HepG2 (cell line): ENCODE data around the gene NMT2. TPM values are rescaled to one million over a fixed set of nuclear protein-coding genes. Genes with fewer than 3 reads are reported as not detected.

ENCODE experiments used
- ARHGAP35 ChIP-seq: sonication (generic); formaldehyde crosslinking; IDR thresholded peaks from 2 replicates; pipeline ENCODE4 v1.9.0; 2022; ENCODE audit warnings: mild to moderate bottlenecking, inconsistent platforms, moderate library complexity, missing genetic modification reagents, borderline replicate concordance
- CEBPB ChIP-seq: IDR thresholded peaks from 2 replicates; pipeline ENCODE4 v1.6.1; 2011; ENCODE audit warnings: low read depth, low read length, improper control_type of control experiment, borderline replicate concordance
- CHD2 ChIP-seq: IDR thresholded peaks from 2 replicates; pipeline ENCODE4 v1.6.1; 2011; ENCODE audit warnings: low read depth, low read length, improper control_type of control experiment
- JDP2 ChIP-seq: sonication (generic); formaldehyde crosslinking; IDR thresholded peaks from 2 replicates; pipeline ENCODE4 v1.8.1; 2022; ENCODE audit warnings: missing genetic modification reagents, borderline replicate concordance
- MXD4 ChIP-seq: IDR thresholded peaks from 2 replicates; pipeline ENCODE4 v1.6.1; 2016; ENCODE audit warnings: mild to moderate bottlenecking, missing biosample characterization, missing genetic modification reagents
- MZF1 ChIP-seq: sonication (generic); formaldehyde crosslinking; IDR thresholded peaks from 2 replicates; pipeline ENCODE4 v1.8.1; 2023; ENCODE audit warnings: mild to moderate bottlenecking, missing genetic modification reagents, borderline replicate concordance
- NFYB ChIP-seq: sonication (generic); formaldehyde crosslinking; IDR thresholded peaks from 2 replicates; pipeline ENCODE4 v1.4.0; 2020; ENCODE audit warnings: missing genetic modification reagents
- SMARCE1 ChIP-seq: fragments of 450-650 bp; IDR thresholded peaks from 2 replicates; pipeline ENCODE4 v1.6.1; 2017; ENCODE audit warnings: borderline replicate concordance
- ZFP36L2 ChIP-seq: sonication (generic); formaldehyde crosslinking; IDR thresholded peaks from 2 replicates; pipeline ENCODE4 v1.4.0; 2020; ENCODE audit warnings: missing genetic modification reagents
- ZKSCAN5 ChIP-seq: sonication (generic); formaldehyde crosslinking; IDR thresholded peaks from 2 replicates; pipeline ENCODE4 v1.5.1; 2020; ENCODE audit warnings: mild to moderate bottlenecking, missing genetic modification reagents
- ZNF430 ChIP-seq: sonication (generic); formaldehyde crosslinking; IDR thresholded peaks from 2 replicates; pipeline ENCODE4 v1.9.0; 2021; ENCODE audit warnings: mild to moderate bottlenecking, missing genetic modification reagents
- ZNF552 ChIP-seq: sonication (generic); formaldehyde crosslinking; IDR thresholded peaks from 2 replicates; pipeline ENCODE4 v1.9.0; 2022; ENCODE audit warnings: missing genetic modification reagents, mild to moderate bottlenecking, borderline replicate concordance
- ZNF7 ChIP-seq: IDR thresholded peaks from 2 replicates; pipeline ENCODE4 v1.6.1; 2016; ENCODE audit warnings: missing biosample characterization, missing genetic modification reagents
- polyA plus RNA-seq, 8 experiments: library from polyadenylated mRNA; depleted of rRNA in 3 of 8; stranded (reverse) in 7 of 8; unstranded in 1 of 8; fragments of >200 nt; fragmentation: Illumina TruSeq in 4 of 8; extraction: Trizol in 4 of 8; gene quantifications; 2 replicates each; pipeline versions ENCODE4 v1.2.1 to v1.2.3, GENCODE V29; 2011 to 2016; ENCODE audit warnings: low read depth in 4 of 8, missing spikeins in 1 of 8, mixed read lengths in 1 of 8; ENCODE audit not compliant: insufficient read depth in 1 of 8
- total RNA-seq, 5 experiments: library from RNA; depleted of rRNA; stranded (reverse); fragments of >200 nt; fragmentation: Illumina TruSeq; extraction: Trizol; gene quantifications; 2 replicates each; pipeline ENCODE4 v1.2.3, GENCODE V29; 2016; ENCODE audit warnings: low read depth in 1 of 5
- TF ChIP-seq, protein P1 (sequence below): sonication (generic); formaldehyde crosslinking; IDR thresholded peaks from 2 replicates; pipeline ENCODE4; 2020; ENCODE audit warnings: missing genetic modification reagents, mild to moderate bottlenecking, borderline replicate concordance
- TF ChIP-seq, protein P2 (sequence below): sonication (generic); formaldehyde crosslinking; IDR thresholded peaks from 2 replicates; pipeline ENCODE4 v1.4.0; 2020; ENCODE audit warnings: missing genetic modification reagents
- TF ChIP-seq, protein P3 (sequence below): sonication (generic); formaldehyde crosslinking; IDR thresholded peaks from 2 replicates; pipeline ENCODE4 v1.5.0; 2020; ENCODE audit warnings: mild to moderate bottlenecking, missing genetic modification reagents
- TF ChIP-seq, protein P4 (sequence below): sonication (generic); formaldehyde crosslinking; IDR thresholded peaks from 2 replicates; pipeline ENCODE4 v1.8.0; 2022; ENCODE audit warnings: missing genetic modification reagents, mild to moderate bottlenecking, moderate library complexity, borderline replicate concordance
- TF ChIP-seq, protein P5 (sequence below): IDR thresholded peaks from 2 replicates; pipeline ENCODE4 v1.6.1; 2018; ENCODE audit warnings: missing genetic modification reagents, mild to moderate bottlenecking, missing compliant biosample characterization

The NMT2 gene
- total and polyA plus RNA-seq, 2 of the 13 experiments (the other 11 are each of a cell fraction or from before 2014, with no cell fraction given) = 10.1 to 23.8 TPM

DNA sequence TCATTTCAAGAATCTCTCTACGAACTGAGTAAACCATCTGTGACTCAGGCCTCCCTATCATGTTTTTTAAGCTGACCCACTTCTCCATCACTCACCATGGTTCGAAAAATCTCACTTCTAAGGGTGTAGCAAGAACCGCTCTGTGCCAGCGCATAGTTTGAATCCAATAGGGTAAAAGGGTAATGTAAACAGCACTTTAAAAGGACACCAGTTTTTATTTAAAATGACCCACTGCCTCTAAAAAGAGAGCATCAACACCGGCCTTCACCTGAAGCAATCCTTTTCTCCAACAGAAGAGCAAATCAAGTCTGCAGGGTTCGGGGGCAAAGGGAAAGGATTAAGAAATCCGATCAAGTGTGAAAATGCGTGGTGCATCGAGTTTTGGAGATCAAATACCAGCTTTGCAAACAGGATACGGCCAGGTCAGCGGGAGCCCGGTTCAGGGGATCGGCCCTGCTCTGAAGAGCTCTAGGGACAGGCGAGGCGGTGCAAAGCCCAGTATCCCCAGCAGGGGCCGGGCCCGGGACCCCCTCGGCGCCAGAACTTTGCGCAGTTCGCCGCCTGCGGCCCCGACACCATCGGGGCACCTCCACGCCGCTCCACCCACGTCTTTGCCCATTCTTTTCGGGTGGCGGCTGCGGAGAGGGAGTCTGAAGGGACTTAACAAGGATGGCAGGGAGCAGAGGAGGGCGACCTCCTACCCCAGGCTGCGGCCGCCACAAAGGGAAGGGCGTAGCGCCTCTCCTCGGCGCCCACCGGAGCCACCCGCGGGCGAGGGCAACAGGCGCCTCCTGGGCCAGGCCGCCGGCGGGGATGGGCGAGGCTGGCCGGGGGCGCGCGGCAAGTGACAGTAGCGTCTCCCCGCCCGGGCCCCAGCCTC lies 842 bp downstream of the NMT2 start (continued):
- TF ChIP-seq CEBPB = no peak
- TF ChIP-seq, protein P1, sequence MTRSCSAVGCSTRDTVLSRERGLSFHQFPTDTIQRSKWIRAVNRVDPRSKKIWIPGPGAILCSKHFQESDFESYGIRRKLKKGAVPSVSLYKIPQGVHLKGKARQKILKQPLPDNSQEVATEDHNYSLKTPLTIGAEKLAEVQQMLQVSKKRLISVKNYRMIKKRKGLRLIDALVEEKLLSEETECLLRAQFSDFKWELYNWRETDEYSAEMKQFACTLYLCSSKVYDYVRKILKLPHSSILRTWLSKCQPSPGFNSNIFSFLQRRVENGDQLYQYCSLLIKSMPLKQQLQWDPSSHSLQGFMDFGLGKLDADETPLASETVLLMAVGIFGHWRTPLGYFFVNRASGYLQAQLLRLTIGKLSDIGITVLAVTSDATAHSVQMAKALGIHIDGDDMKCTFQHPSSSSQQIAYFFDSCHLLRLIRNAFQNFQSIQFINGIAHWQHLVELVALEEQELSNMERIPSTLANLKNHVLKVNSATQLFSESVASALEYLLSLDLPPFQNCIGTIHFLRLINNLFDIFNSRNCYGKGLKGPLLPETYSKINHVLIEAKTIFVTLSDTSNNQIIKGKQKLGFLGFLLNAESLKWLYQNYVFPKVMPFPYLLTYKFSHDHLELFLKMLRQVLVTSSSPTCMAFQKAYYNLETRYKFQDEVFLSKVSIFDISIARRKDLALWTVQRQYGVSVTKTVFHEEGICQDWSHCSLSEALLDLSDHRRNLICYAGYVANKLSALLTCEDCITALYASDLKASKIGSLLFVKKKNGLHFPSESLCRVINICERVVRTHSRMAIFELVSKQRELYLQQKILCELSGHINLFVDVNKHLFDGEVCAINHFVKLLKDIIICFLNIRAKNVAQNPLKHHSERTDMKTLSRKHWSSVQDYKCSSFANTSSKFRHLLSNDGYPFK (CRISPR knock-in tag) = no peak
- TF ChIP-seq ARHGAP35 (CRISPR knock-in tag) = no peak
- no peak for TF ChIP-seq ZNF7 (CRISPR knock-in tag)
- no peak for TF ChIP-seq MXD4 (CRISPR knock-in tag)
- TF ChIP-seq JDP2 (CRISPR knock-in tag) = no peak
- TF ChIP-seq ZFP36L2 = no peak
- no peak for TF ChIP-seq MZF1 (CRISPR knock-in tag)
- TF ChIP-seq ZNF552 (CRISPR knock-in tag) = no peak
- 0 out of 2 replicates have a peak, but pooled peaks have one; percentile 53 for TF ChIP-seq ZNF430 (CRISPR knock-in tag)
- TF ChIP-seq SMARCE1 = no peak
- TF ChIP-seq, protein P2, sequence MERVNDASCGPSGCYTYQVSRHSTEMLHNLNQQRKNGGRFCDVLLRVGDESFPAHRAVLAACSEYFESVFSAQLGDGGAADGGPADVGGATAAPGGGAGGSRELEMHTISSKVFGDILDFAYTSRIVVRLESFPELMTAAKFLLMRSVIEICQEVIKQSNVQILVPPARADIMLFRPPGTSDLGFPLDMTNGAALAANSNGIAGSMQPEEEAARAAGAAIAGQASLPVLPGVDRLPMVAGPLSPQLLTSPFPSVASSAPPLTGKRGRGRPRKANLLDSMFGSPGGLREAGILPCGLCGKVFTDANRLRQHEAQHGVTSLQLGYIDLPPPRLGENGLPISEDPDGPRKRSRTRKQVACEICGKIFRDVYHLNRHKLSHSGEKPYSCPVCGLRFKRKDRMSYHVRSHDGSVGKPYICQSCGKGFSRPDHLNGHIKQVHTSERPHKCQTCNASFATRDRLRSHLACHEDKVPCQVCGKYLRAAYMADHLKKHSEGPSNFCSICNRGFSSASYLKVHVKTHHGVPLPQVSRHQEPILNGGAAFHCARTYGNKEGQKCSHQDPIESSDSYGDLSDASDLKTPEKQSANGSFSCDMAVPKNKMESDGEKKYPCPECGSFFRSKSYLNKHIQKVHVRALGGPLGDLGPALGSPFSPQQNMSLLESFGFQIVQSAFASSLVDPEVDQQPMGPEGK = no peak
- no peak for TF ChIP-seq ZKSCAN5 (CRISPR knock-in tag)
- TF ChIP-seq, protein P3, sequence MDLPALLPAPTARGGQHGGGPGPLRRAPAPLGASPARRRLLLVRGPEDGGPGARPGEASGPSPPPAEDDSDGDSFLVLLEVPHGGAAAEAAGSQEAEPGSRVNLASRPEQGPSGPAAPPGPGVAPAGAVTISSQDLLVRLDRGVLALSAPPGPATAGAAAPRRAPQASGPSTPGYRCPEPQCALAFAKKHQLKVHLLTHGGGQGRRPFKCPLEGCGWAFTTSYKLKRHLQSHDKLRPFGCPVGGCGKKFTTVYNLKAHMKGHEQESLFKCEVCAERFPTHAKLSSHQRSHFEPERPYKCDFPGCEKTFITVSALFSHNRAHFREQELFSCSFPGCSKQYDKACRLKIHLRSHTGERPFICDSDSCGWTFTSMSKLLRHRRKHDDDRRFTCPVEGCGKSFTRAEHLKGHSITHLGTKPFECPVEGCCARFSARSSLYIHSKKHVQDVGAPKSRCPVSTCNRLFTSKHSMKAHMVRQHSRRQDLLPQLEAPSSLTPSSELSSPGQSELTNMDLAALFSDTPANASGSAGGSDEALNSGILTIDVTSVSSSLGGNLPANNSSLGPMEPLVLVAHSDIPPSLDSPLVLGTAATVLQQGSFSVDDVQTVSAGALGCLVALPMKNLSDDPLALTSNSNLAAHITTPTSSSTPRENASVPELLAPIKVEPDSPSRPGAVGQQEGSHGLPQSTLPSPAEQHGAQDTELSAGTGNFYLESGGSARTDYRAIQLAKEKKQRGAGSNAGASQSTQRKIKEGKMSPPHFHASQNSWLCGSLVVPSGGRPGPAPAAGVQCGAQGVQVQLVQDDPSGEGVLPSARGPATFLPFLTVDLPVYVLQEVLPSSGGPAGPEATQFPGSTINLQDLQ = no peak
- TF ChIP-seq, protein P4, sequence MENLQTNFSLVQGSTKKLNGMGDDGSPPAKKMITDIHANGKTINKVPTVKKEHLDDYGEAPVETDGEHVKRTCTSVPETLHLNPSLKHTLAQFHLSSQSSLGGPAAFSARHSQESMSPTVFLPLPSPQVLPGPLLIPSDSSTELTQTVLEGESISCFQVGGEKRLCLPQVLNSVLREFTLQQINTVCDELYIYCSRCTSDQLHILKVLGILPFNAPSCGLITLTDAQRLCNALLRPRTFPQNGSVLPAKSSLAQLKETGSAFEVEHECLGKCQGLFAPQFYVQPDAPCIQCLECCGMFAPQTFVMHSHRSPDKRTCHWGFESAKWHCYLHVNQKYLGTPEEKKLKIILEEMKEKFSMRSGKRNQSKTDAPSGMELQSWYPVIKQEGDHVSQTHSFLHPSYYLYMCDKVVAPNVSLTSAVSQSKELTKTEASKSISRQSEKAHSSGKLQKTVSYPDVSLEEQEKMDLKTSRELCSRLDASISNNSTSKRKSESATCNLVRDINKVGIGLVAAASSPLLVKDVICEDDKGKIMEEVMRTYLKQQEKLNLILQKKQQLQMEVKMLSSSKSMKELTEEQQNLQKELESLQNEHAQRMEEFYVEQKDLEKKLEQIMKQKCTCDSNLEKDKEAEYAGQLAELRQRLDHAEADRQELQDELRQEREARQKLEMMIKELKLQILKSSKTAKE = no peak
- TF ChIP-seq CHD2 = no peak
- TF ChIP-seq, protein P5, sequence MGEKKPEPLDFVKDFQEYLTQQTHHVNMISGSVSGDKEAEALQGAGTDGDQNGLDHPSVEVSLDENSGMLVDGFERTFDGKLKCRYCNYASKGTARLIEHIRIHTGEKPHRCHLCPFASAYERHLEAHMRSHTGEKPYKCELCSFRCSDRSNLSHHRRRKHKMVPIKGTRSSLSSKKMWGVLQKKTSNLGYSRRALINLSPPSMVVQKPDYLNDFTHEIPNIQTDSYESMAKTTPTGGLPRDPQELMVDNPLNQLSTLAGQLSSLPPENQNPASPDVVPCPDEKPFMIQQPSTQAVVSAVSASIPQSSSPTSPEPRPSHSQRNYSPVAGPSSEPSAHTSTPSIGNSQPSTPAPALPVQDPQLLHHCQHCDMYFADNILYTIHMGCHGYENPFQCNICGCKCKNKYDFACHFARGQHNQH (CRISPR knock-in tag) = no peak
- no peak for TF ChIP-seq NFYB (CRISPR knock-in tag)
